H1 (cell line): Measurements from ENCODE around the gene PRR5L. TPM values are rescaled to one million over a fixed set of nuclear protein-coding genes. Genes with fewer than 3 reads are reported as not detected.

Experiments used
- CTCF ChIA-PET: fragments of 300-600 bp; sonication (Branson Sonifier 250); formaldehyde crosslinking; loops from one replicate; lab custom pipeline; 2021; ENCODE audit not compliant: partially characterized antibody; lab: Charles Lee
- POLR2A ChIA-PET: fragments of 300-600 bp; sonication (Branson Sonifier 250); formaldehyde crosslinking; loops from one replicate; lab custom pipeline; 2021; ENCODE audit warnings: inconsistent platforms; ENCODE audit not compliant: partially characterized antibody; lab: Charles Lee
- DNase-seq, 2 experiments: peaks; one replicate each; pipeline versions ENCODE4 v3.0.0 to v3.0.0-alpha.2; 2010 to 2022; ENCODE audit warnings: low spot score in 2 of 2, low read depth in 1 of 2, mixed read lengths in 1 of 2
- FAIRE-seq: peaks from 2 replicates; lab custom pipeline; 2011; peaks lifted over from hg19 to GRCh38; lab: Jason Lieb, UNC
- H2AFZ ChIP-seq: 2 replicates; pipeline ENCODE4 v1.8.1; 2012; ENCODE audit warnings: low read length, inconsistent platforms
- H2AK5ac ChIP-seq: 2 replicates; pipeline ENCODE4 v1.6.1; 2013; ENCODE audit warnings: low read depth, low read length
- H2BK120ac ChIP-seq: replicated peaks from 2 replicates; pipeline ENCODE3; 2013; ENCODE audit warnings: low read depth, low read length, inconsistent platforms
- H2BK12ac ChIP-seq: 2 replicates; pipeline ENCODE4 v1.6.1; 2013; ENCODE audit warnings: low read depth, low read length
- H2BK15ac ChIP-seq: 2 replicates; pipeline ENCODE4 v1.6.1; 2013; ENCODE audit warnings: low read length
- H2BK20ac ChIP-seq: 2 replicates; pipeline ENCODE4 v1.6.1; 2013; ENCODE audit warnings: low read length
- H2BK5ac ChIP-seq: 2 replicates; pipeline ENCODE4 v1.6.1; 2013; ENCODE audit warnings: low read depth, low read length
- H3K14ac ChIP-seq: 2 replicates; pipeline ENCODE4 v1.6.1; 2013; ENCODE audit warnings: inconsistent platforms; ENCODE audit not compliant: insufficient read length
- H3K18ac ChIP-seq: 2 replicates; pipeline ENCODE4 v1.6.1; 2013; ENCODE audit warnings: low read length; ENCODE audit errors: extremely low read depth
- H3K23ac ChIP-seq: 2 replicates; pipeline ENCODE4 v1.6.1; 2013; ENCODE audit warnings: inconsistent platforms; ENCODE audit not compliant: insufficient read length
- H3K23me2 ChIP-seq: 2 replicates; pipeline ENCODE4 v1.6.1; 2013; ENCODE audit warnings: low read depth, low read length
- H3K27ac ChIP-seq: 2 replicates; pipeline ENCODE4 v1.6.1; 2011; ENCODE audit warnings: low read depth, low read length, inconsistent platforms
- H3K27me3 ChIP-seq, 4 experiments: replicated peaks in 1 of 4; 1 replicate in 1 of 4; 2 replicates in 3 of 4; pipeline versions ENCODE4 v1.6.1 to v1.8.1; 2011 to 2013; ENCODE audit warnings: low read length in 3 of 4, mild to moderate bottlenecking in 3 of 4, inconsistent platforms in 2 of 4, mixed read lengths in 2 of 4, moderate library complexity in 1 of 4; ENCODE audit not compliant: control insufficient read depth in 3 of 4, insufficient read depth in 3 of 4; ENCODE audit errors: extremely low read depth in 1 of 4
- H3K36me3 ChIP-seq, 4 experiments: 2 replicates each; pipeline versions ENCODE4 v1.6.1 to v1.8.1; 2011 to 2013; ENCODE audit warnings: mild to moderate bottlenecking in 4 of 4, low read length in 3 of 4, moderate library complexity in 2 of 4, control low read depth in 1 of 4, inconsistent platforms in 1 of 4; ENCODE audit not compliant: insufficient read depth in 4 of 4, control insufficient read depth in 2 of 4
- H3K4ac ChIP-seq: replicated peaks from 2 replicates; pipeline ENCODE3; 2013; ENCODE audit warnings: low read length, low read depth, mixed read lengths, inconsistent platforms; ENCODE audit not compliant: insufficient read length
- H3K4me1 ChIP-seq, 4 experiments: replicated peaks in 1 of 4; 1 replicate in 1 of 4; 2 replicates in 3 of 4; pipeline versions ENCODE4 v1.6.1 to v1.8.1; 2011 to 2013; ENCODE audit warnings: low read length in 3 of 4, inconsistent platforms in 2 of 4, mixed read lengths in 1 of 4; ENCODE audit not compliant: insufficient read depth in 4 of 4, control insufficient read depth in 3 of 4
- H3K4me2 ChIP-seq, 2 experiments: 2 replicates each; pipeline versions ENCODE4 v1.6.1 to v1.8.1; 2011 to 2013; ENCODE audit warnings: low read depth in 2 of 2, low read length in 2 of 2, control low read depth in 1 of 2, inconsistent platforms in 1 of 2, mild to moderate bottlenecking in 1 of 2; ENCODE audit not compliant: insufficient read depth in 1 of 2
- H3K4me3 ChIP-seq, 4 experiments: fragments of 200-600, 300-600 bp in 1 of 4; sonication (generic), shearing (Covaris generic), sonication (Bioruptor Twin) in 1 of 4; 2 replicates each; pipeline versions ENCODE4 v1.5.1 to v1.8.1; 2011 to 2016; ENCODE audit warnings: low read length in 4 of 4, low read depth in 3 of 4, control low read depth in 2 of 4, inconsistent platforms in 2 of 4, mild to moderate bottlenecking in 2 of 4, mixed read lengths in 1 of 4, moderate library complexity in 1 of 4; ENCODE audit not compliant: insufficient read depth in 2 of 4; ENCODE audit errors: extremely low read depth in 1 of 4
- H3K56ac ChIP-seq: replicated peaks from 2 replicates; pipeline ENCODE3; 2013; ENCODE audit warnings: low read depth, mild to moderate bottlenecking, mixed read lengths, low read length, inconsistent platforms; ENCODE audit not compliant: insufficient read length
- H3K79me1 ChIP-seq: 2 replicates; pipeline ENCODE4 v1.6.1; 2013; ENCODE audit warnings: low read depth, low read length, control low read depth
- H3K79me2 ChIP-seq, 2 experiments: 2 replicates each; pipeline versions ENCODE4 v1.6.1 to v1.8.1; 2012 to 2013; ENCODE audit warnings: low read length in 2 of 2, mild to moderate bottlenecking in 2 of 2, inconsistent platforms in 1 of 2; ENCODE audit not compliant: insufficient read depth in 2 of 2, control insufficient read depth in 1 of 2
- H3K9ac ChIP-seq, 4 experiments: replicated peaks in 1 of 4; 1 replicate in 1 of 4; 2 replicates in 3 of 4; pipeline versions ENCODE4 v1.6.1 to v1.8.1; 2011 to 2013; ENCODE audit warnings: low read depth in 3 of 4, low read length in 3 of 4, control low read depth in 2 of 4, mild to moderate bottlenecking in 2 of 4, moderate library complexity in 2 of 4, inconsistent platforms in 1 of 4; ENCODE audit errors: extremely low read depth in 1 of 4
- H3K9me3 ChIP-seq, 2 experiments: 2 replicates each; pipeline versions ENCODE4 v1.6.1 to v1.8.1; 2012 to 2013; ENCODE audit warnings: mild to moderate bottlenecking in 2 of 2, moderate library complexity in 2 of 2, control low read depth in 1 of 2, inconsistent platforms in 1 of 2, low read depth in 1 of 2, low read length in 1 of 2, mixed read lengths in 1 of 2; ENCODE audit not compliant: insufficient read depth in 2 of 2
- H4K20me1 ChIP-seq, 2 experiments: replicated peaks in 1 of 2; 2 replicates each; pipeline versions ENCODE3 to v1.8.1; 2011 to 2013; ENCODE audit warnings: inconsistent platforms in 2 of 2, low read length in 2 of 2, mild to moderate bottlenecking in 1 of 2; ENCODE audit not compliant: insufficient read depth in 2 of 2, control insufficient read depth in 1 of 2
- H4K5ac ChIP-seq: 2 replicates; pipeline ENCODE4 v1.6.1; 2013; ENCODE audit warnings: low read length, low read depth, mixed read lengths, inconsistent platforms; ENCODE audit not compliant: insufficient read length
- H4K8ac ChIP-seq: 2 replicates; pipeline ENCODE4 v1.8.0; 2013; ENCODE audit warnings: mild to moderate bottlenecking, moderate library complexity, low read length, inconsistent platforms; ENCODE audit not compliant: insufficient read depth; ENCODE audit errors: extremely low read depth
- H4K91ac ChIP-seq: replicated peaks from 2 replicates; pipeline ENCODE3; 2013; ENCODE audit warnings: low read length, mixed read lengths, inconsistent platforms; ENCODE audit not compliant: insufficient read length
- ATF3 ChIP-seq: IDR thresholded peaks from 2 replicates; pipeline ENCODE4 v1.6.1; 2011; ENCODE audit warnings: low read depth, mild to moderate bottlenecking, low read length; ENCODE audit not compliant: insufficient read depth
- BACH1 ChIP-seq: IDR thresholded peaks from 2 replicates; pipeline ENCODE4 v1.6.1; 2012; ENCODE audit warnings: low read length, improper control_type of control experiment
- CHD1 ChIP-seq: IDR thresholded peaks from 2 replicates; pipeline ENCODE4 v1.6.1; 2012; ENCODE audit warnings: low read depth, low read length, improper control_type of control experiment
- CHD2 ChIP-seq: IDR thresholded peaks from 2 replicates; pipeline ENCODE4 v1.6.1; 2012; ENCODE audit warnings: low read length, improper control_type of control experiment
- CREB1 ChIP-seq: IDR thresholded peaks from 2 replicates; pipeline ENCODE4 v1.6.1; 2012; ENCODE audit warnings: inconsistent platforms
- CTBP2 ChIP-seq: IDR thresholded peaks from 2 replicates; pipeline ENCODE4 v1.7.0; 2011; ENCODE audit warnings: borderline replicate concordance, mild to moderate bottlenecking, moderate library complexity, mixed read lengths, low read length; ENCODE audit not compliant: insufficient read depth, insufficient read length
- KDM5A ChIP-seq: fragments of 200-600 bp; IDR thresholded peaks from 2 replicates; pipeline ENCODE4 v1.7.1; 2012; ENCODE audit warnings: mild to moderate bottlenecking, low read length, inconsistent platforms, mixed read lengths
- POU5F1 ChIP-seq: IDR thresholded peaks from 2 replicates; pipeline ENCODE4 v1.6.1; 2011; ENCODE audit warnings: low read depth, mild to moderate bottlenecking, low read length, moderate library complexity
- RXRA ChIP-seq: IDR thresholded peaks from 2 replicates; pipeline ENCODE4 v1.6.1; 2011; ENCODE audit warnings: low read depth, mild to moderate bottlenecking, low read length, moderate library complexity; ENCODE audit not compliant: insufficient read depth
- WGBS, 2 experiments: shearing (Covaris generic) in 1 of 2; methylation state at CpG; one replicate each; pipeline versions ENCODE4 v1.1.6 to v1.1.7; 2013 to 2015; ENCODE audit warnings: low lambda C conversion rate in 2 of 2, mixed read lengths in 2 of 2, inconsistent platforms in 1 of 2, low coverage in 1 of 2, missing lambda C conversion rate in 1 of 2; ENCODE audit not compliant: insufficient replicate concordance in 2 of 2, insufficient coverage in 1 of 2, insufficient read length in 1 of 2; ENCODE audit errors: extremely low coverage in 1 of 2, missing lambda C conversion rate in 1 of 2; 5-methylcytosine and 5-hydroxymethylcytosine counted together
- long read RNA-seq, 2 experiments: library from RNA in 1 of 2; library from capped mRNA in 1 of 2; stranded (forward); transcript quantifications; one replicate each; pipeline ENCODE4 v2.0.0, GENCODE V29; 2021; ENCODE audit warnings: inconsistent platforms in 1 of 2
- polyA minus RNA-seq, 3 experiments: library from RNA; depleted of rRNA, polyadenylated mRNA; stranded (reverse); fragments of >200 nt; gene quantifications; 1 replicate in 2 of 3; 2 replicates in 1 of 3; pipeline ENCODE4 v1.2.3, GENCODE V29; 2011
- polyA plus RNA-seq, 7 experiments: library from polyadenylated mRNA; depleted of rRNA in 3 of 7; stranded (reverse) in 5 of 7; unstranded in 2 of 7; fragments of >200 nt in 5 of 7; fragments of 200-250 nt in 2 of 7; gene quantifications; 1 replicate in 5 of 7; 2 replicates in 1 of 7; 4 replicates in 1 of 7; pipeline versions ENCODE4 v1.2.1 to v1.2.3, GENCODE V29; 2011 to 2013; ENCODE audit warnings: missing spikeins in 2 of 7, mixed read lengths in 2 of 7
- total RNA-seq: library from RNA; stranded (reverse); fragmentation: NEBNext Ultra II Directional; extraction: Animal tissue kit (Norgen Biotek cat#: 25700); gene quantifications from 2 replicates; pipeline ENCODE4 v1.2.1, GENCODE V29; 2021

Gene PRR5L, protein sequence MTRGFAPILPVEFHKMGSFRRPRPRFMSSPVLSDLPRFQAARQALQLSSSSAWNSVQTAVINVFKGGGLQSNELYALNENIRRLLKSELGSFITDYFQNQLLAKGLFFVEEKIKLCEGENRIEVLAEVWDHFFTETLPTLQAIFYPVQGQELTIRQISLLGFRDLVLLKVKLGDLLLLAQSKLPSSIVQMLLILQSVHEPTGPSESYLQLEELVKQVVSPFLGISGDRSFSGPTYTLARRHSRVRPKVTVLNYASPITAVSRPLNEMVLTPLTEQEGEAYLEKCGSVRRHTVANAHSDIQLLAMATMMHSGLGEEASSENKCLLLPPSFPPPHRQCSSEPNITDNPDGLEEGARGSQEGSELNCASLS
- total RNA-seq (7.4 and 10.1 TPM in 2 replicates), polyA plus RNA-seq (2011; rRNA removed) (6.6 and 9.2 TPM in 2 replicates), polyA minus RNA-seq (2011; rRNA and poly(A)+ RNA removed) (6.5 and 7.2 TPM in 2 replicates)
- 6.5 TPM for polyA plus RNA-seq (2011; cell fraction: cytosol; rRNA removed)
- polyA plus RNA-seq (2011; cell fraction: nucleus; rRNA removed): 16.1 TPM
- polyA plus RNA-seq (2012, experiment 1 of 2): 5.4 to 10.2 TPM (median 7.7 TPM) in 4 replicates
- 7.4 TPM for polyA plus RNA-seq (2012, experiment 2 of 2)
- 3.1 TPM for polyA plus RNA-seq (2013, experiment 1 of 2)
- 3.6 TPM for polyA plus RNA-seq (2013, experiment 2 of 2)
- polyA minus RNA-seq (2011; cell fraction: cytosol; rRNA and poly(A)+ RNA removed): 7.0 TPM
- 12.3 TPM for polyA minus RNA-seq (2011; cell fraction: nucleus; rRNA and poly(A)+ RNA removed)
- long read RNA-seq, experiment 1, partial matches to known transcripts: 1 of 1 reads
- long read RNA-seq, experiment 1, other reads (novel, unspliced or antisense): 0 of 1 reads
- long read RNA-seq, experiment 2: 0 reads

DNA sequence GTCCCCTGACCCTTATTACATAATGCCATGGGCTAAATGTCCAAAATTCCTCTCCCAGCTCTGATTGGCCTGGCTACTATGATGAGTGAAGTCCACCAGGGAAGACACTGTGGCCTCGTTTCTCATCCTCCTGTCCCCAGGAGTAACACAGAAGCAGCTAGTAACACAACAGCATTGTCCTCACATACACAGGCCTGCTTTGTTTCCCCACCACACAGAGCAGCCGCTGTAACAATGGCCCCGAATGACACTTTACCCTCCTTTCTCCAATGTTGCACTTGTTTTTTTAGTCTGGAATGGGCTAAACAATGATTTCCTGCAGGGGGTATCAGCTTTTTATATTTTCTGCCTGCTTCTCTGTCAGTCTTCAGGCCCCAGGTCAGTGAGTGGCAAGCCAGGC is at the start of gene PRR5L:
Gene PRR5L, plus strand, starts transcription at position 363 of the 400 bp plus-strand sequence. CDS start 104,834 bp downstream, outside the sequence.
- peaks cover 0 to 4% of the 10 kb centered on the region in 2 experiments for H4K20me1 ChIP-seq
- no peak within 1 kb of the TSS for H3K18ac ChIP-seq
- H3K14ac ChIP-seq: no peak within 1 kb of the TSS
- no peak within 1 kb of the TSS for H4K91ac ChIP-seq
- H3K27me3 ChIP-seq: no peaks in the 10 kb centered on the region; a peak in 1 of 7 replicates
- H3K4me2 ChIP-seq: no peak within 1 kb of the TSS
- POLR2A ChIA-PET: interaction anchor here (1.1 kb wide), 1 partner anchor 100 kb away, joined by 3 read pairs; no protein-coding TSS in a partner anchor
- H2BK5ac ChIP-seq: no peak within 1 kb of the TSS
- H2BK120ac ChIP-seq: no peak within 1 kb of the TSS
- H3K23ac ChIP-seq: no peak within 1 kb of the TSS
- 89% methylated on average over 3 of the region's 3 CpGs; no CpG with 5 or more reads in 1 of the 2 experiments for WGBS, 2 experiments
- H3K27ac ChIP-seq: no peak within 1 kb of the TSS
- H2BK20ac ChIP-seq: no peak within 1 kb of the TSS
- DNase-seq: no peak
- H3K79me2 ChIP-seq: no peaks in the 10 kb centered on the region
- H3K36me3 ChIP-seq: no peaks in the 10 kb centered on the region
- CTCF ChIA-PET: interaction anchor here (1.2 to 10.8 kb wide), 5 partner anchors 9 to 197 kb away, joined by 4 to 152 read pairs (median 4); no protein-coding TSS in a partner anchor
- H2AK5ac ChIP-seq: no peak within 1 kb of the TSS
- 0 out of 2 replicates have a peak within 1 kb of the TSS, but pooled peaks have one; percentile 38 for H4K8ac ChIP-seq
- no peak within 1 kb of the TSS for H3K9ac ChIP-seq
- H2BK15ac ChIP-seq: no peak within 1 kb of the TSS
- H3K4me3 ChIP-seq: no peak within 1 kb of the TSS
- H3K79me1 ChIP-seq: no peaks in the 10 kb centered on the region
- no peak within 1 kb of the TSS for H3K4ac ChIP-seq
- H3K23me2 ChIP-seq: no peaks in the 10 kb centered on the region
- H3K9me3 ChIP-seq: no peaks in the 10 kb centered on the region
- no peaks in the 10 kb centered on the region; a peak in 1 of 7 replicates for H3K4me1 ChIP-seq
- no peak within 1 kb of the TSS for H3K56ac ChIP-seq
- no peak within 1 kb of the TSS for H2AFZ ChIP-seq
- H4K5ac ChIP-seq: no peak within 1 kb of the TSS
- H2BK12ac ChIP-seq: no peak within 1 kb of the TSS
- no peak for FAIRE-seq
- TF ChIP-seq CREB1 (no peak), POU5F1 (no peak), CTBP2 (no peak), RXRA (no peak), BACH1 (no peak), CHD2 (no peak), CHD1 (no peak), ATF3 (no peak), KDM5A (no peak)
